Skeletal muscle satellite cell (primary cell): Measurements from ENCODE around the gene TMPRSS5.
"Not testable (repeated sequence)": the region's sequence is repeated elsewhere in the genome, so short reads cannot be mapped to it uniquely, and the experiment has no call there.

Experiments
- H3K27me3 ChIP-seq: 2 replicates; pipeline ENCODE4 v1.7.0; 2013; ENCODE audit warnings: low read length; ENCODE audit not compliant: control insufficient read depth, insufficient read depth
- H3K36me3 ChIP-seq: 2 replicates; pipeline ENCODE4 v1.7.0; 2013; ENCODE audit warnings: mild to moderate bottlenecking, control low read depth, low read length; ENCODE audit not compliant: insufficient read depth
- H3K4me1 ChIP-seq: 2 replicates; pipeline ENCODE4 v1.7.0; 2013; ENCODE audit warnings: low read length; ENCODE audit not compliant: control insufficient read depth, insufficient read depth
- H3K4me2 ChIP-seq: 2 replicates; pipeline ENCODE4 v1.7.0; 2013; ENCODE audit warnings: mild to moderate bottlenecking, low read length
- H3K4me3 ChIP-seq: 2 replicates; pipeline ENCODE4 v1.7.0; 2013; ENCODE audit warnings: low read length
- H3K9ac ChIP-seq: 2 replicates; pipeline ENCODE4 v1.7.0; 2013; ENCODE audit warnings: mild to moderate bottlenecking, low read depth, low read length, moderate library complexity
- H3K9me3 ChIP-seq: replicated peaks from 2 replicates; pipeline ENCODE4 v1.7.0; 2013; ENCODE audit warnings: mild to moderate bottlenecking, control low read depth, low read length

TMPRSS5 gene

DNA sequence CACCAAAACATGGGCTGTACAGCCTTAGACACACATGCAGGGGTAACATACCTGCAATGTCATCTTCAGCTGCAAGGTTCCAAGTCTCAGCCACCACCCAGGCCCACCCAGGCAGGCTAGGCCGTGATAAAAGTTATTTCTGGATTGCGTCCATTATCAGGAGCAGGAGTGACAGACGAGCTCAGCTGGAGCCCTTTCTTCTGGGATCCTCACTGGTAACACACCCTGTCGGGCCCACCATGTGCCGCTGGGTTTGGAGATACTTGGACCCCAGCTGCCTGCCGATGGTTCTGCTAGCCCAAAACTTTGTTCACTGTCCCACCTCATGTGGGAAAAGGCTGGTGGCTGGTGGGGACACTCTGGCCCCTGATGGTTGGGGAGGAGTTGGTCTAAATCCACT, 24.8 kb downstream of the TMPRSS5 start:
- H3K4me1 ChIP-seq: peaks cover 9% of the 10 kb centered on the region
- H3K4me3 ChIP-seq: no peak overlapping the region
- no peak overlapping the region for H3K9ac ChIP-seq
- no peaks in the 10 kb centered on the region for H3K36me3 ChIP-seq
- peaks cover 37% of the 10 kb centered on the region for H3K27me3 ChIP-seq
- H3K4me2 ChIP-seq: no peak overlapping the region
- no peaks in the 10 kb centered on the region for H3K9me3 ChIP-seq

GRCh38 chr11:113677685-113678084, 28.4 kb downstream of the TMPRSS5 start:
- Histone ChIP-seq H3K9ac (no peak overlapping the region), H3K36me3 (no peaks in the 10 kb centered on the region), H3K4me3 (no peak overlapping the region), H3K4me2 (no peak overlapping the region), H3K27me3 (peaks cover 23% of the 10 kb centered on the region), H3K4me1 (peaks cover 37% of the 10 kb centered on the region), H3K9me3 (no peaks in the 10 kb centered on the region)

- Histone ChIP-seq H3K4me2 (peak overlapping the region; percentile 45), H3K4me3 (peak overlapping the region; percentile 3), H3K36me3 (no peaks in the 10 kb centered on the region)
Observed at GRCh38 chr11:113675565-113675964, 30.5 kb downstream of the TMPRSS5 start.

GRCh38 chr11:113675003-113675561, 31.0 kb downstream of the TMPRSS5 start:
- peaks cover 37% of the 10 kb centered on the region for H3K4me1 ChIP-seq
- no peaks in the 10 kb centered on the region for H3K36me3 ChIP-seq
- H3K4me3 ChIP-seq: peak overlapping the region; percentile 3
- peaks cover 19% of the 10 kb centered on the region for H3K27me3 ChIP-seq
- no peaks in the 10 kb centered on the region for H3K9me3 ChIP-seq
- H3K4me2 ChIP-seq: peak overlapping the region; percentile 57
- H3K9ac ChIP-seq: peak overlapping the region; percentile 69

More at GRCh38 chr11:113675565-113675964, 30.5 kb downstream of the TMPRSS5 start:
- H3K4me1 ChIP-seq: peaks cover 37% of the 10 kb centered on the region
- H3K9me3 ChIP-seq: no peaks in the 10 kb centered on the region
- H3K9ac ChIP-seq: peak overlapping the region; percentile 69
- peaks cover 21% of the 10 kb centered on the region for H3K27me3 ChIP-seq

DNA sequence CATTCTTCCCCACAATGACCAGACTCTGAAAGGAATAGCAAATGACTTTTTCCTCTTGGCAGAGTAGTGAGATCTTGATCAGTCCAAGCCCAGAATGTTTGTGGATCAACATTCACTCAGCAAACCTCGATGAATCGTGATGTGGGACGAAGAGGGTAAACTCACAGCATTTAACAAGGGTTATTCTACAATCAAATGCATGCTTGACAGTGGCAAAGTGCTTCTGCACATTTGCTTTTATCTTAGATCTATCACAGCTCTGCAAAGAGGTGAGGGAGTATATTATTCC, 31.8 kb downstream of the TMPRSS5 start:
- H3K27me3 ChIP-seq: peaks cover 16% of the 10 kb centered on the region
- no peaks in the 10 kb centered on the region for H3K36me3 ChIP-seq
- peak overlapping the region; percentile 59 for H3K9ac ChIP-seq

DNA sequence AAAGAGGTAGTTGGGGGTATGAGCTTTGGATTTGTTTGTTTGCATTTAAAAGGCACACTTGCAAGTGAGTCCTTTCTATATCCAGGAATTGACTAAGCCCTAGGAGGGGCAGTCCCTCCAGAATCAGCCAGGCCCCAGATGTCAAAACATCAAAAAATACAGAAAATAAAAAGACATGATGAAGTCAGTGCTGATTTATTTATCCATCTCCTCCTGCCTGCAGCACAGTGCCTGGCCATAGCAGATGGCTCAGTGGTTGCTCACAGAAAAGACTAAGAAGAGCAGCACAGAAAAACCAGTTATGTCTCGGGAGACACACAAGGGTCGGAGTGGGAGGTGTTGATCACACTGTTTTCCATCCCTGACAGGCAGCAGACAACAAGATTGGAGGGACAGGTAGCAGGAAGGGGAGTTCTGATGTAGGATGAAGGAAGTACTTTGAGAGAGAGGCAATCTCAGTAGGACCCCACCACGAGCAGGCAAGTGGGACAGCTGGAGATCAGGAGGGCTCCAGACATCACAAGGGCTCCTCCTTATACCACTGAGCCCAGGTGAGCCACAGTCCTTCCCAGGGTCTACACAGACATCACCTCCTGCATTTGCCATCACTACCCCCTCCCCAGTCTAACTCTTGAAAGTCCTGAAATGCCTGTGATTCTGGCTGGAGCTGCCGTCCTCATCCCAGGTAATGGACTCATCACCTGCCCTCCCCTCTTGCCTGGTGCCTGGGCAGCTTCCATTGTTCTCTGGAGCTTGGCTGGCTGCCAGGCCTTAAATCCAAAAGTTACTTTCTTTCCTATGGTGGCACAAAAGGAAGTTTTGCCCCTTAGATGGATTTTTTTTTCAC, 32.3 kb downstream of the TMPRSS5 start:
- no peak overlapping the region for H3K4me3 ChIP-seq
- H3K27me3 ChIP-seq: peaks cover 13% of the 10 kb centered on the region
- peak overlapping the region; percentile 59 for H3K9ac ChIP-seq
- no peaks in the 10 kb centered on the region for H3K36me3 ChIP-seq
- H3K4me1 ChIP-seq: peaks cover 38% of the 10 kb centered on the region
- H3K9me3 ChIP-seq: no peaks in the 10 kb centered on the region
- H3K4me2 ChIP-seq: peak overlapping the region; percentile 37

More for the DNA sequence above, 31.8 kb downstream of the TMPRSS5 start:
- Histone ChIP-seq H3K4me3 (no peak overlapping the region), H3K4me1 (peaks cover 37% of the 10 kb centered on the region), H3K9me3 (no peaks in the 10 kb centered on the region), H3K4me2 (peak overlapping the region; percentile 57)

GRCh38 chr11:113671914-113672313, 34.2 kb downstream of the TMPRSS5 start:
- not testable (repeated sequence) for H3K9me3 ChIP-seq, H3K9ac ChIP-seq, H3K27me3 ChIP-seq, H3K4me2 ChIP-seq, H3K4me3 ChIP-seq, H3K36me3 ChIP-seq
- peaks cover 46% of the 10 kb centered on the region for H3K4me1 ChIP-seq

GRCh38 chr11:113670831-113671215, 35.3 kb downstream of the TMPRSS5 start:
- peaks cover 37% of the 10 kb centered on the region for H3K4me1 ChIP-seq
- H3K9ac ChIP-seq: no peak overlapping the region
- no peaks in the 10 kb centered on the region for H3K9me3 ChIP-seq
- no peak overlapping the region for H3K4me2 ChIP-seq
- H3K36me3 ChIP-seq: no peaks in the 10 kb centered on the region
- no peak overlapping the region for H3K4me3 ChIP-seq
- H3K27me3 ChIP-seq: no peaks in the 10 kb centered on the region

GRCh38 chr11:113670149-113670830, 35.8 kb downstream of the TMPRSS5 start:
- Histone ChIP-seq H3K4me2 (no peak overlapping the region), H3K36me3 (no peaks in the 10 kb centered on the region)

DNA sequence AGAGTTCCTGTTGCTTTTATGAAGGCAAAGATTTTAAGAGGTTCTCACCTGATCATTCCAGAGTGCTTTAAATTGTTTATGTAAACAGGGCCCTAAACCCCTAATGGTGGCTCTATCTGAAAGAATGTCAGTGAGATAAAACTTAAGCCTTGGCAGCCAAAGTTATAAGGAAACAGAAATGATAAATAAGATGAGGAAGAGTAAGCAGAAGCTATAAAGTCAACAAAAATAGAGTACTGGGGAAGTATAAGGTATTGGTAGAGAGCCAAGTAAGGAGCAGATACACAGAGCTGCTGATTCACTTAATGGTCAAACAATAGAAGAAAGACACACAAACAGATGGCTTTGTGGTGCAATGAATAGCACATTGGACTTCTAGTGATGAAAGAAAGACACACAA, 37.9 kb downstream of the TMPRSS5 start:
- no peaks in the 10 kb centered on the region for H3K36me3 ChIP-seq
- no peaks in the 10 kb centered on the region for H3K27me3 ChIP-seq
- H3K4me1 ChIP-seq: peaks cover 30% of the 10 kb centered on the region
- H3K4me2 ChIP-seq: no peak overlapping the region
- H3K9me3 ChIP-seq: no peaks in the 10 kb centered on the region
- H3K9ac ChIP-seq: no peak overlapping the region
- no peak overlapping the region for H3K4me3 ChIP-seq

More at GRCh38 chr11:113670149-113670830, 35.8 kb downstream of the TMPRSS5 start:
- no peaks in the 10 kb centered on the region for H3K9me3 ChIP-seq
- no peaks in the 10 kb centered on the region for H3K27me3 ChIP-seq
- no peak overlapping the region for H3K4me3 ChIP-seq
- peaks cover 32% of the 10 kb centered on the region for H3K4me1 ChIP-seq
- no peak overlapping the region for H3K9ac ChIP-seq

DNA sequence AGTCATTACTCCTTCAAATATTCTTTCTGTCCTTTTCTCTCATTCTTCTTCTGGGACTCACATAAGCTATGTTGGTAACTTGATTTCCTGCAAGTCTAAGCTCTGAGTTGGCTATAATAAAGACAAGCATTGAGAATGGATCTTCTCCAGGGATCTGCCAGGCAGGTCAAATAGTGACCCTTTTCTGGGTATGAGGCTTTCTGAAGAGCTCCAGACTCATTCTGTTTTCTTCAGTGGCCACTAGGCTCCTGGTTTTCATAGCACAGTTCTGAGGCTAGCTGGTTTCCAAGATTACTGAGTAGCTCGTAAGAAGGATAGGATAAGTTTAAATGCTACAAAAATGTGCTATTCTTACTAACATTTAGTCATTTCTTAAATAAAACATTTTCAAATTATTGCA, 38.3 kb downstream of the TMPRSS5 start:
- no peaks in the 10 kb centered on the region for H3K27me3 ChIP-seq
- H3K4me2 ChIP-seq: no peak overlapping the region
- no peak overlapping the region for H3K4me3 ChIP-seq
- H3K36me3 ChIP-seq: no peaks in the 10 kb centered on the region
- H3K4me1 ChIP-seq: peaks cover 31% of the 10 kb centered on the region
- H3K9me3 ChIP-seq: no peaks in the 10 kb centered on the region
- no peak overlapping the region for H3K9ac ChIP-seq
